Measurements from ENCODE around the gene CNTN6. TPM values are rescaled to one million over a fixed set of nuclear protein-coding genes. Genes with fewer than 3 reads are reported as not detected.

CNTN6 gene
- polyA plus RNA-seq, 1 experiment = not detected

- no peak for TF ChIP-seq CTCF (IDR thresholded peaks at IDR 0.05; ENCODE audit: insufficient read depth, low read depth, low read length)
- ChIA-PET POLR2A (no interaction called here), CTCF (no interaction called here)
- DNase-seq (ENCODE audit: low read depth) = no peak
- Histone ChIP-seq H3K4me3 (ENCODE audit: low read depth, low read length) (no peak overlapping the region), H3K27me3 (ENCODE audit: control insufficient read depth, insufficient read depth, low read length) (no peaks in the 10 kb centered on the region), H3K36me3 (ENCODE audit: control insufficient read depth, insufficient read depth, low read length) (no peaks in the 10 kb centered on the region)
These were observed 104.2 kb downstream of the CNTN6 start for GRCh38 chr3:1197051-1197450.

GRCh38 chr3:1200371-1200770 lies 107.5 kb downstream of the CNTN6 start:
- H3K27me3 ChIP-seq (ENCODE audit: control insufficient read depth, insufficient read depth, low read length) = no peaks in the 10 kb centered on the region
- POLR2A ChIA-PET = no interaction called here
- CTCF ChIA-PET = no interaction called here
- no peaks in the 10 kb centered on the region for H3K36me3 ChIP-seq (ENCODE audit: control insufficient read depth, insufficient read depth, low read length)
- no peak for TF ChIP-seq CTCF (IDR thresholded peaks at IDR 0.05; ENCODE audit: insufficient read depth, low read depth, low read length)
- no peak for DNase-seq (ENCODE audit: low read depth)
- no peak overlapping the region for H3K4me3 ChIP-seq (ENCODE audit: low read depth, low read length)

GRCh38 chr3:1207904-1208303 lies 115.1 kb downstream of the CNTN6 start:
- no peaks in the 10 kb centered on the region for H3K27me3 ChIP-seq (ENCODE audit: control insufficient read depth, insufficient read depth, low read length)
- no peak for TF ChIP-seq CTCF (IDR thresholded peaks at IDR 0.05; ENCODE audit: insufficient read depth, low read depth, low read length)
- no peak for DNase-seq (ENCODE audit: low read depth)
- CTCF ChIA-PET = no interaction called here
- H3K36me3 ChIP-seq (ENCODE audit: control insufficient read depth, insufficient read depth, low read length) = no peaks in the 10 kb centered on the region
- POLR2A ChIA-PET = no interaction called here
- no peak overlapping the region for H3K4me3 ChIP-seq (ENCODE audit: low read depth, low read length)

GRCh38 chr3:1214933-1215332 lies 122.1 kb downstream of the CNTN6 start:
- no peak for DNase-seq (ENCODE audit: low read depth)
- H3K36me3 ChIP-seq (ENCODE audit: control insufficient read depth, insufficient read depth, low read length) = no peaks in the 10 kb centered on the region
- ChIA-PET POLR2A (no interaction called here), CTCF (no interaction called here)
- no peaks in the 10 kb centered on the region for H3K27me3 ChIP-seq (ENCODE audit: control insufficient read depth, insufficient read depth, low read length)
- no peak for TF ChIP-seq CTCF (IDR thresholded peaks at IDR 0.05; ENCODE audit: insufficient read depth, low read depth, low read length)
- no peak overlapping the region for H3K4me3 ChIP-seq (ENCODE audit: low read depth, low read length)

GRCh38 chr3:1216856-1217255 lies 124.0 kb downstream of the CNTN6 start:
- Histone ChIP-seq H3K27me3 (ENCODE audit: control insufficient read depth, insufficient read depth, low read length) (no peaks in the 10 kb centered on the region), H3K4me3 (ENCODE audit: low read depth, low read length) (no peak overlapping the region), H3K36me3 (ENCODE audit: control insufficient read depth, insufficient read depth, low read length) (no peaks in the 10 kb centered on the region)
- POLR2A ChIA-PET = no interaction called here
- no peak for DNase-seq (ENCODE audit: low read depth)
- CTCF ChIA-PET = no interaction called here
- TF ChIP-seq CTCF (IDR thresholded peaks at IDR 0.05; ENCODE audit: insufficient read depth, low read depth, low read length) = no peak
